ENCODE results near the gene NDUFB11.

The NDUFB11 gene
- 30.6 reads per million, percentile 57 among the genes with 10 or more reads in this experiment for total RNA-seq

GRCh38 chrX:47144626-47145394 lies at the start of gene NDUFB11, which contains the start of gene RBM10:
Gene NDUFB11 (minus strand): TSS chrX:47144702. CDS start chrX:47144679, 23 bp downstream.
Gene RBM10 (plus strand): TSS chrX:47145221. CDS start chrX:47147482, 2,261 bp downstream.
- DNase-seq = peak; percentile 82

GRCh38 chrX:47193475-47194193 lies 49.1 kb upstream of the NDUFB11 start, which contains the start of gene UBA1:
Gene UBA1 (plus strand): TSS chrX:47193829. CDS start chrX:47198803, 4,974 bp downstream.
- peak; percentile 98 for DNase-seq

- no peak for DNase-seq
Measured at GRCh38 chrX:47191806-47192401, 47.4 kb upstream of the NDUFB11 start.

GRCh38 chrX:47191331-47191730 lies 46.8 kb upstream of the NDUFB11 start:
- peak; percentile 33 for DNase-seq

- peak; percentile 64 for DNase-seq
Measured at GRCh38 chrX:47190445-47191269, 46.2 kb upstream of the NDUFB11 start.

- DNase-seq = no peak
Measured at GRCh38 chrX:47189906-47190305, 45.4 kb upstream of the NDUFB11 start.

GRCh38 chrX:47187106-47187677 lies 42.7 kb upstream of the NDUFB11 start:
- no peak for DNase-seq

- DNase-seq = no peak
Measured at GRCh38 chrX:47186096-47186740, 41.7 kb upstream of the NDUFB11 start.

GRCh38 chrX:47185241-47185640 lies 40.7 kb upstream of the NDUFB11 start:
- DNase-seq = no peak

GRCh38 chrX:47184486-47184885 lies 40.0 kb upstream of the NDUFB11 start:
- no peak for DNase-seq

GRCh38 chrX:47182106-47182700 lies 37.7 kb upstream of the NDUFB11 start:
- DNase-seq = no peak

GRCh38 chrX:47181301-47181700 lies 36.8 kb upstream of the NDUFB11 start:
- no peak for DNase-seq

- DNase-seq = no peak
Measured at GRCh38 chrX:47180346-47180745, 35.8 kb upstream of the NDUFB11 start.

- DNase-seq = no peak
Measured at GRCh38 chrX:47179928-47180255, 35.4 kb upstream of the NDUFB11 start.

GRCh38 chrX:47179221-47179927 lies 34.9 kb upstream of the NDUFB11 start:
- no peak for DNase-seq

- no peak for DNase-seq
Measured at GRCh38 chrX:47178337-47178736, 33.8 kb upstream of the NDUFB11 start.

GRCh38 chrX:47177079-47177478 lies 32.6 kb upstream of the NDUFB11 start:
- DNase-seq = no peak

GRCh38 chrX:47176101-47176740 lies 31.7 kb upstream of the NDUFB11 start:
- DNase-seq = no peak

- DNase-seq = no peak
Measured at GRCh38 chrX:47175588-47175980, 31.1 kb upstream of the NDUFB11 start.
